Pons (tissue), 1 donor: Measurements from ENCODE around the gene NELFB.

Source experiments
- DNase-seq: peaks from one replicate; pipeline ENCODE4 v3.0.0-alpha.2; 2016; ENCODE audit warnings: low spot score

NELFB gene

GRCh38 chr9:137314561-137315560 lies 59.7 kb downstream of the NELFB start:
- DNase-seq, result no peak

GRCh38 chr9:137315581-137316011 lies 60.5 kb downstream of the NELFB start:
- DNase-seq, result no peak

GRCh38 chr9:137316012-137316981 lies 61.2 kb downstream of the NELFB start:
- DNase-seq, result no peak

- DNase-seq, result no peak
Observed at GRCh38 chr9:137317021-137317717, 62.0 kb downstream of the NELFB start.

GRCh38 chr9:137317718-137318511 lies 62.8 kb downstream of the NELFB start:
- no peak for DNase-seq

GRCh38 chr9:137318602-137319001 lies 63.5 kb downstream of the NELFB start:
- no peak for DNase-seq

GRCh38 chr9:137319011-137319738 lies 64.0 kb downstream of the NELFB start:
- no peak for DNase-seq

- no peak for DNase-seq
Observed at GRCh38 chr9:137319739-137320551, 64.8 kb downstream of the NELFB start.

GRCh38 chr9:137320555-137321384 lies 65.6 kb downstream of the NELFB start:
- no peak for DNase-seq

- DNase-seq, result no peak
Observed at GRCh38 chr9:137321726-137322361, 66.7 kb downstream of the NELFB start.
